GM20000 (cell line): ENCODE data around the gene PRIMPOL.

ENCODE experiments used
- DNase-seq: peaks from one replicate; pipeline ENCODE4 v3.0.0; 2012; ENCODE audit warnings: low spot score
- CTCF ChIP-seq: IDR thresholded peaks from 2 replicates; pipeline ENCODE4 v1.5.1; 2012; ENCODE audit warnings: mild to moderate bottlenecking, control low read depth; ENCODE audit errors: extremely low read depth, missing control alignments

Gene PRIMPOL

DNA sequence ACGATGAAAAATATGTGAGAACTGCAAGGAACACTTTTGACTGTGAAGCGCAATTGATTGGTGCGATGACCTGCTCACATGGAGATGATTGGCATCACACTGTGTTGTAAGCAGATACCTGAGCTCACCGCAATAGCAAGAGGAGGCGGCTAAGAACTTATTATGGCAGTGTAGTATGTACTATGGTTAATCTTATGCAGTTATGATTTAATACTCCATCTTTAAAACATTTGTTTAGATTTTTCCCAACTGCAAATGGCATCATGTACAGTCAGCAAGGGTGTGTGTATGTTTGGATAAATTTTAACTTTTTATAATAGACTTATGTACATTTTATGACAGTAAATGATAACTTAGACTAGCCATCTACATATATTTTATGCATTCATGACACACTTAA, 25.5 kb downstream of the PRIMPOL start:
- TF ChIP-seq CTCF: no peak
- no peak for DNase-seq

GRCh38 chr4:184675821-184676492, 26.4 kb downstream of the PRIMPOL start:
- DNase-seq: no peak
- no peak for TF ChIP-seq CTCF

DNA sequence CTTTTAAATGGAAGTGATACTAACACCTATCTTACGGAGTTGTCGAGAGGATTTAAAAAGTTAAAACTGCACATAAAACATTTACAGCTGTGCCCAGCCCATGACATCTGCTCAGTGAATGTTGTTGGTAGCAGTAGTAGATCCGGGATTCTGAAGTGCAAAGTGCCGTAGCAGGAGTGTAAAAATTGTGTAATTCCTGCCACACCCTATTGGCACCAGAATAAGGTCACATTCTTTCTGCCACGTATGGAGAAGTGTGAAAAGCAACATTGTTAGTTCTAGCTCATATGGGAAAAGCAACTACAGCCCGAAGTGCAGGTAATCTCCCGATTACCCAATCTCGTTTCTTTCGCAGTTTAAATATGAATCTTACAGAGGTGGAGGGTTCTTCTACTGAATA, 31.2 kb downstream of the PRIMPOL start:
- TF ChIP-seq CTCF: no peak
- no peak for DNase-seq

- no peak for DNase-seq
- TF ChIP-seq CTCF: no peak
Observed at GRCh38 chr4:184681916-184682315, 32.4 kb downstream of the PRIMPOL start.

DNA sequence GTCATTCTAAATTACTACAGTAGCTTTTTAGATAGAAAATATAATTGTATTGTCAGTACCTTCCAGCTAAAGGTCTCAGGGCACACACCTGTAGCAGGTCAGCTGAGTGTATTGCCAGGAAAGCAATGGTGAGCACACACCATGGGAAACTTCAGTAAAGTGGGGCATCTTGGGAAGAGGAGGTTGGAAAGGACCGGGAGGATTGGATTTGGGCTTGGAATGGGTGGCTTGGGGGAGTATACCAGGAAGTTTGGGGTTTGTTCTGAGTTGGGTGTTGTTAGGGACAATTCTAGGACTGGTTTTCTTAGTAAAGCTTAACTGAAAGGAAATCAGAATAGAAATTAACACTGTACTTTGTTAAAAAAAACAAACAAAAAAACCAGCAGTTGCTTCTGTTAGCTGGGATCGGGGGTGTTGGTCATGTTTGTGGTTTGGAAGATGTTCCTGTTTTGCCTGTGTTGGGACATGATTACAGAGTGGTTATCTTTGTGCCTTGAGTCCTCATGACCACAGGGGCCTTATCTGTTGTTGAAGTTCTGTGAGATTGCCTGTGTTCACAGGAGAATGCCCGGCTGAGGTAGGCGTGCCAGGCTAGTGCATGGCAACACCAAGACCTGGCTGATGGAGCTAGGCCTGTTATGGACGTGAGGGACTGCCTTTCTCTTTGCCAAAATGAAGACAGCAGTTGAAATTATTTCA, 35.1 kb downstream of the PRIMPOL start:
- no peak for DNase-seq
- no peak for TF ChIP-seq CTCF

GRCh38 chr4:184688005-184688404, 38.5 kb downstream of the PRIMPOL start:
- TF ChIP-seq CTCF: no peak
- DNase-seq: no peak

DNA sequence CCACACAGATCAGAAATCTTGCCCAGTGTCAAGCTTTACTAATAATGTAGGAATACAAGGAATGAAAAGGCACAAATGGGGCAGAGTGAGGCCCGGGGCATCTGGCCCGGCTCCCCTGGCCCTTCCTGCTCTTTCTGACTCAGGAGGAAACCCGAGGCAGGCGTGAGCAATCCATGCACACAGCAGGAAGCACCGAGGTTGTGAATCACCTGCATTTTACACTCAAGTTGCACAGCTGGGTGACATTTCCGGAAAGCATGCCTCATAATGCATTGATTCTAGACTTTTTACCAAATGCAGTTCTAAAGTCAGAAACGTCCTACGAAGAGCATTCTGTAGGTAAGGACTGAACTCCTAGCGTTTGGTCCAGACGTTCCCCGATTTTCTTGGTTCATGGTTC, 38.9 kb downstream of the PRIMPOL start:
- no peak for TF ChIP-seq CTCF
- no peak for DNase-seq
